Endothelial cell of umbilical vein (primary cell): Measurements from ENCODE around the gene FNIP1. TPM values are rescaled to one million over a fixed set of nuclear protein-coding genes. Genes with fewer than 3 reads are reported as not detected.
"Not testable (repeated sequence)": the region's sequence is repeated elsewhere in the genome, so short reads cannot be mapped to it uniquely, and the experiment has no call there.

ENCODE experiments used
- BruUV-seq: library from RNA; stranded (reverse); fragments of 400-500 nt; replicated peaks from 2 replicates; lab custom pipeline; 2021; lab: Mats Ljungman, UMichigan
- CTCF ChIA-PET: fragments of 300-600, 350-600 bp; sonication (Branson Sonifier 250); formaldehyde crosslinking; loops from one replicate; lab custom pipeline; 2021; ENCODE audit warnings: antibody characterized with exemption, inconsistent platforms; lab: Charles Lee
- POLR2A ChIA-PET: fragments of 300-600, 350-600 bp; sonication (Branson Sonifier 250); formaldehyde crosslinking; loops from one replicate; lab custom pipeline; 2021; ENCODE audit warnings: antibody characterized with exemption, inconsistent platforms; lab: Charles Lee
- DNase-seq: peaks from one replicate; pipeline ENCODE4 v3.0.0-alpha.2; 2011; ENCODE audit warnings: low read depth, low spot score
- FAIRE-seq: peaks from 2 replicates; lab custom pipeline; 2011; peaks lifted over from hg19 to GRCh38; lab: Jason Lieb, UNC
- H2AFZ ChIP-seq: 2 replicates; pipeline ENCODE4 v1.6.0; 2012; ENCODE audit warnings: low read depth, low read length, control low read depth, inconsistent platforms
- H3K27ac ChIP-seq: 2 replicates; pipeline ENCODE4 v1.5.1; 2011; ENCODE audit warnings: low read depth, mild to moderate bottlenecking, control low read depth, low read length, moderate library complexity; ENCODE audit not compliant: insufficient read depth
- H3K27me3 ChIP-seq, 2 experiments: 2 replicates each; pipeline versions ENCODE4 v1.6.0 to v1.6.1; 2011; ENCODE audit warnings: low read length in 2 of 2, mixed read lengths in 1 of 2; ENCODE audit not compliant: control insufficient read depth in 2 of 2, insufficient read depth in 2 of 2
- H3K36me3 ChIP-seq, 2 experiments: 2 replicates in 1 of 2; 3 replicates in 1 of 2; pipeline ENCODE4 v1.5.1; 2011; ENCODE audit warnings: low read length in 2 of 2, mild to moderate bottlenecking in 1 of 2, moderate library complexity in 1 of 2; ENCODE audit not compliant: control insufficient read depth in 2 of 2, insufficient read depth in 2 of 2; ENCODE audit errors: extremely low read depth in 1 of 2
- H3K4me1 ChIP-seq: 3 replicates; pipeline ENCODE4 v1.5.1; 2011; ENCODE audit warnings: mild to moderate bottlenecking, low read length; ENCODE audit not compliant: control insufficient read depth, insufficient read depth; ENCODE audit errors: extremely low read depth
- H3K4me2 ChIP-seq: 2 replicates; pipeline ENCODE4 v1.6.1; 2011; ENCODE audit warnings: low read length, control low read depth, mixed read lengths; ENCODE audit not compliant: insufficient read depth
- H3K4me3 ChIP-seq, 3 experiments: fragments of 200-600 bp in 1 of 3; sonication (generic), shearing (Covaris generic) in 1 of 3; replicated peaks in 1 of 3; 2 replicates each; pipeline ENCODE4 v1.5.1; 2011 to 2016; ENCODE audit warnings: control low read depth in 3 of 3, low read length in 3 of 3, mild to moderate bottlenecking in 2 of 3, inconsistent platforms in 1 of 3, low read depth in 1 of 3, moderate library complexity in 1 of 3; ENCODE audit not compliant: insufficient read depth in 1 of 3
- H3K79me2 ChIP-seq: 2 replicates; pipeline ENCODE4 v1.6.0; 2012; ENCODE audit warnings: low read length, inconsistent platforms; ENCODE audit not compliant: control insufficient read depth, insufficient read depth
- H3K9ac ChIP-seq: replicated peaks from 2 replicates; pipeline ENCODE3; 2011; ENCODE audit warnings: low read length, control low read depth; ENCODE audit not compliant: insufficient read depth; ENCODE audit errors: extremely low read depth
- H3K9me1 ChIP-seq: replicated peaks from 3 replicates; pipeline ENCODE4 v1.6.0; 2011; ENCODE audit warnings: mild to moderate bottlenecking, low read length; ENCODE audit not compliant: control insufficient read depth, insufficient read depth; ENCODE audit errors: extremely low read depth
- H3K9me3 ChIP-seq: replicated peaks from 2 replicates; pipeline ENCODE4 v1.5.1; 2012; ENCODE audit warnings: low read length, inconsistent platforms; ENCODE audit not compliant: control insufficient read depth, insufficient read depth
- H4K20me1 ChIP-seq: replicated peaks from 2 replicates; pipeline ENCODE3; 2011; ENCODE audit warnings: mild to moderate bottlenecking, low read length; ENCODE audit not compliant: control insufficient read depth, insufficient read depth; ENCODE audit errors: extremely low read depth
- EZH2 ChIP-seq: IDR thresholded peaks from 2 replicates; pipeline ENCODE4 v1.6.1; 2012; ENCODE audit warnings: borderline replicate concordance, low read depth, mild to moderate bottlenecking, moderate library complexity, low read length, inconsistent platforms; ENCODE audit not compliant: severe bottlenecking
- FOS ChIP-seq: IDR thresholded peaks from 2 replicates; pipeline ENCODE4 v1.6.1; 2011; ENCODE audit warnings: mild to moderate bottlenecking, low read length, moderate library complexity, borderline replicate concordance; ENCODE audit not compliant: insufficient read depth
- GATA2 ChIP-seq: IDR thresholded peaks from 2 replicates; pipeline ENCODE4 v1.7.0; 2011; ENCODE audit warnings: low read depth, mild to moderate bottlenecking, moderate library complexity, mixed read lengths, low read length; ENCODE audit not compliant: insufficient read length, insufficient read depth
- JUN ChIP-seq: IDR thresholded peaks from 2 replicates; pipeline ENCODE4 v1.6.1; 2011; ENCODE audit warnings: borderline replicate concordance, low read depth; ENCODE audit not compliant: insufficient read length, insufficient read depth
- MYC ChIP-seq: IDR thresholded peaks from one replicate; pipeline ENCODE4 v1.6.1; 2011; ENCODE audit warnings: mild to moderate bottlenecking, low read depth, low read length
- POLR2A ChIP-seq: IDR thresholded peaks from 2 replicates; pipeline ENCODE4 v1.6.1; 2012; ENCODE audit warnings: low read depth, mild to moderate bottlenecking, control low read depth, low read length
- POLR2AphosphoS5 ChIP-seq: IDR thresholded peaks from 2 replicates; pipeline ENCODE4 v1.6.1; 2012; ENCODE audit warnings: low read depth, mild to moderate bottlenecking, control low read depth, low read length, moderate library complexity; ENCODE audit not compliant: insufficient read depth
- dilution Hi-C: fragments of 300-500 bp; cut with MboI; formaldehyde crosslinking; loops from one replicate; pipeline ENCODE4 v1.15.0; 2019; ENCODE audit warnings: low sequenced_read_pairs; ENCODE audit not compliant: extremely low pct_ligation_motif_present
- intact Hi-C: fragments of 100-400 bp; cut with micrococcal nuclease; formaldehyde crosslinking; loops from one replicate; pipeline ENCODE4 v1.10.0; 2022
- polyA plus RNA-seq, 4 experiments: library from polyadenylated mRNA; depleted of rRNA in 3 of 4; stranded (reverse) in 3 of 4; unstranded in 1 of 4; fragments of >200 nt; gene quantifications; 2 replicates each; pipeline versions ENCODE4 v1.2.1 to v1.2.3, GENCODE V29; 2011 to 2012; ENCODE audit warnings: missing spikeins in 1 of 4
- total RNA-seq: library from RNA; stranded (reverse); gene quantifications from 2 replicates; pipeline ENCODE4 v1.2.3, GENCODE V29; 2021
- TF ChIP-seq, protein P1 (sequence below): IDR thresholded peaks from 2 replicates; pipeline ENCODE4 v1.6.1; 2011; ENCODE audit not compliant: insufficient read depth, insufficient read length
- TF ChIP-seq, protein P2 (sequence below), 2 donors: IDR thresholded peaks; 1 replicate in 1 of 2; 2 replicates in 1 of 2; pipeline ENCODE4 v1.5.1; 2011; ENCODE audit warnings: low read length in 2 of 2, mild to moderate bottlenecking in 2 of 2, moderate library complexity in 2 of 2, control low read depth in 1 of 2, inconsistent platforms in 1 of 2, low read depth in 1 of 2; ENCODE audit not compliant: insufficient read depth in 1 of 2; ENCODE audit errors: extremely low read depth in 1 of 2

FNIP1 gene
- total and polyA plus RNA-seq, 2 donors (not counting 3 experiments of a cell fraction or from before 2014, with no cell fraction given) = 5.9 to 27.3 TPM

DNA sequence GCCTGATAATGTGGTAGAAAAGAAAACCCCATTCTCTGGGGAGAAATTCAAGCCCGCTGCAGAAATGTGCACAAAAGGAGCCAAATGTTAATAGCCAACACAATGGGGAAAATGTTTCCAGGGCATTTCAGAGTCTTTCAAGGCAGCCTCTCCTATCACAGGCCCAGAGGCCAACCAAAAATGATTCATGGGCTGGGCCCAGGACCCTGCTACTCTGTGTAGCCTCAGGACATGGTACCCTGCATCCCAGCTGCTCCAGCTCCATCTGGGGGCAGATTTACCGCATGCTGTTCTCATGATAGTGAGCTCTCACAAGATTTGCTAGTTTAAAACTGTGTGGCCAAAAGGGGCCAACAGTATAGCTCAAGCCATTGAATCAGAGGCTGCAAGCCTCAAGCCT is 202.9 kb downstream of the FNIP1 start:
- intact Hi-C loops = no loop called here
- ChIA-PET POLR2A (no interaction called here), CTCF (interaction anchor here (0.6 kb wide), 1 partner anchor 219 kb away, joined by 3 read pairs; no protein-coding TSS in a partner anchor)
- BruUV-seq = no TSS peak
- Histone ChIP-seq H4K20me1 (no peaks in the 10 kb centered on the region), H3K9ac (no peak overlapping the region), H3K27ac (no peak overlapping the region), H3K4me2 (no peak overlapping the region), H3K9me1 (no peaks in the 10 kb centered on the region), H3K79me2 (peaks cover 8% of the 10 kb centered on the region), H3K4me3 (no peak overlapping the region), H3K27me3 (no peaks in the 10 kb centered on the region), H2AFZ (no peak overlapping the region), H3K4me1 (no peaks in the 10 kb centered on the region), H3K9me3 (no peaks in the 10 kb centered on the region), H3K36me3 (no peaks in the 10 kb centered on the region)
- dilution Hi-C loops = loop anchor here (25.0 kb wide), 1 partner anchor 418 kb away; the partner anchor contains the start of gene ACSL6
- DNase-seq = no peak
- no peak for FAIRE-seq
- TF ChIP-seq EZH2 (no peak), GATA2 (no peak), POLR2A (no peak), FOS (no peak), MYC (no peak), POLR2AphosphoS5 (no peak), JUN (no peak)
- TF ChIP-seq, protein P1, sequence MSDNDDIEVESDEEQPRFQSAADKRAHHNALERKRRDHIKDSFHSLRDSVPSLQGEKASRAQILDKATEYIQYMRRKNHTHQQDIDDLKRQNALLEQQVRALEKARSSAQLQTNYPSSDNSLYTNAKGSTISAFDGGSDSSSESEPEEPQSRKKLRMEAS = no peak
- TF ChIP-seq, protein P2, sequence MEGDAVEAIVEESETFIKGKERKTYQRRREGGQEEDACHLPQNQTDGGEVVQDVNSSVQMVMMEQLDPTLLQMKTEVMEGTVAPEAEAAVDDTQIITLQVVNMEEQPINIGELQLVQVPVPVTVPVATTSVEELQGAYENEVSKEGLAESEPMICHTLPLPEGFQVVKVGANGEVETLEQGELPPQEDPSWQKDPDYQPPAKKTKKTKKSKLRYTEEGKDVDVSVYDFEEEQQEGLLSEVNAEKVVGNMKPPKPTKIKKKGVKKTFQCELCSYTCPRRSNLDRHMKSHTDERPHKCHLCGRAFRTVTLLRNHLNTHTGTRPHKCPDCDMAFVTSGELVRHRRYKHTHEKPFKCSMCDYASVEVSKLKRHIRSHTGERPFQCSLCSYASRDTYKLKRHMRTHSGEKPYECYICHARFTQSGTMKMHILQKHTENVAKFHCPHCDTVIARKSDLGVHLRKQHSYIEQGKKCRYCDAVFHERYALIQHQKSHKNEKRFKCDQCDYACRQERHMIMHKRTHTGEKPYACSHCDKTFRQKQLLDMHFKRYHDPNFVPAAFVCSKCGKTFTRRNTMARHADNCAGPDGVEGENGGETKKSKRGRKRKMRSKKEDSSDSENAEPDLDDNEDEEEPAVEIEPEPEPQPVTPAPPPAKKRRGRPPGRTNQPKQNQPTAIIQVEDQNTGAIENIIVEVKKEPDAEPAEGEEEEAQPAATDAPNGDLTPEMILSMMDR (IDR thresholded peaks at IDR 0.05; ENCODE audit: extremely low read depth in 1 of 2, insufficient read depth in 1 of 2, low read depth in 1 of 2, low read length in 2 of 2) = no peak

DNA sequence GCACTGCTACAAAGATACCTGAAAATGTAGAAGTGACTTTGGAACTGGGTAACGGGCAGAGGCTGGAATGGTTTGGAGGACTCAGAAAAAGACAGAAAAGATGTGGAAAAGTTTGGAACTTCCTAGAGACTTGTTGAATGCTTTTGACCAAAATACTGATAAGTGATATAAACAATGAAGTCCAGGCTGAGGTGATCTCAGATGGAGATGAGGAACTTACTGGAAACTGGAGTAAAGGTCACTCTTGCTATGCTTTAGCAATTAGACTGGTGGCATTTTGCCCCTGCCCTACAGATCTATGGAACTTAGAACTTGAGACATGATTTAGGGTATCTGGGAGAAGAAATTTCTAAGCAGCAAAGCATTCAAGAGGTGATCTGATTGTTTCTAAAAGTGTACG is 203.4 kb downstream of the FNIP1 start:
- dilution Hi-C loops = loop anchor here (25.0 kb wide), 1 partner anchor 419 kb away; the partner anchor contains the start of gene ACSL6
- H3K4me2 ChIP-seq, intact Hi-C loops: not testable (repeated sequence)

More for the DNA sequence above, 203.4 kb downstream of the FNIP1 start:
- H3K27ac ChIP-seq, H3K9me3 ChIP-seq, H3K36me3 ChIP-seq, H3K9ac ChIP-seq, H3K9me1 ChIP-seq, H3K4me1 ChIP-seq, BruUV-seq, H2AFZ ChIP-seq, H3K27me3 ChIP-seq, POLR2A ChIA-PET, FAIRE-seq, DNase-seq, H3K79me2 ChIP-seq, H4K20me1 ChIP-seq, H3K4me3 ChIP-seq: not testable (repeated sequence)
- CTCF ChIA-PET = interaction anchor here (1.1 to 8.1 kb wide), 2 partner anchors 191 to 415 kb away, joined by 3 to 323 read pairs; partner anchors contain the start of gene ACSL6
